Kidney tubule cell (primary cell): ENCODE results near the gene CHIA.
"Not testable (repeated sequence)": the region's sequence is repeated elsewhere in the genome, so short reads cannot be mapped to it uniquely, and the experiment has no call there.

Source experiments
- DNase-seq: peaks from one replicate; pipeline ENCODE4 v3.0.0-alpha.2; 2018; ENCODE audit warnings: low spot score

Gene CHIA

DNA sequence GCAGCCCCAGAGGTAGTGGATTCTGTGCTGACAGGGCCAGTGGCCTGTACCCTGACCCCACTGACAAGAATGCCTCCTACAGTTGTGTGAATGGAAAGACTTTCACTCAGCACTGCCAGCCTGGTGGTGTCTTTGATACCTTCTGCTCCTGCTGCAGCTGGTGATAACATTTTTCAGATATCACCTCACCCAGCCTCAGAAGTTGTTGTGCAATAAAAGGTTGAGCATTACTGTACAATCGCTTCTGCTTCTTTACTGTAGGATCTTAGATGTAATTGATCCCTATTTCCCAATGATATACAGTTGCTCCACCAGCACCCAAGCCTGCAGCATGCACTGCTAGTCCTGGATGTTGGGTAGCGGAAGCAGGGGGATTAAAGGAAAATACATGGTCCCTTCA lies 4.8 kb upstream of the CHIA start:
- DNase-seq = no peak

DNA sequence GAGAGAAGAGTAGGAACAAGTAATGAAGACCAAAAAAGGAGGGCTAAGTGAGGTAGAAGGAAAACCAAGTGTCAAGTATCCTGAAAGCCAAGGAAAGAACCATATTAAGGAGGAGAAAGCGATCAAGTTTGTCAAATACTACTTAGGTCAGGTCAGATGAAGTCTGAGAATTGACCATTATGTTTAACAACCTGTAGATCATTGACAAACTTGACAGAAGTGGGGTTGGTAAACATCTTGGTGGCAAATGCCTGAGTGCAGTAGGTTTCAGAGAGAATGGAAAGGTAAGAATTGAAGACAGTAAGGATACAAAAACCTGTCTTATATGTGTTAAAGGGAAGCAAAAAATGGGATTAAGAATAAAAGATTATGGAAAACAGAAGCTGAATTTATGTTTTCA lies 3.7 kb upstream of the CHIA start:
- DNase-seq = no peak

DNA sequence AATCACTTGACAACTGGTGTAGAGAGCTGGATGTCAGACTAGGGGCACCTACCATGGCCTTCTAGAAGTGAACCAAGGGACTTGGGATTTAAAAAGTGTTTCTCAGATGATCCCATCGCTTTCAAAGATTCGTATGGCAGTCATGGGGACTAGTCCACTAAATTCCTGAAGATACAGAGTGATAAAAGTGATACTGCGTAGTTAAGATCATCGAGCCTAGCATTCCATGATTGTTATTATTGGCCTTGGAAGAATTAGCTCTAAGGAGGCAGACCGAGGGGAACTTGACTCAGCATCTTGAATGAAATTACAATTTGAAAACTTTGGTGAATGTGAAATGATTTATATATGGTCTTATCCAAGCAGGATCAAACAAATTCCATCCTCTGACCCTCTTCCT lies 1.3 kb upstream of the CHIA start:
- DNase-seq = no peak

DNA sequence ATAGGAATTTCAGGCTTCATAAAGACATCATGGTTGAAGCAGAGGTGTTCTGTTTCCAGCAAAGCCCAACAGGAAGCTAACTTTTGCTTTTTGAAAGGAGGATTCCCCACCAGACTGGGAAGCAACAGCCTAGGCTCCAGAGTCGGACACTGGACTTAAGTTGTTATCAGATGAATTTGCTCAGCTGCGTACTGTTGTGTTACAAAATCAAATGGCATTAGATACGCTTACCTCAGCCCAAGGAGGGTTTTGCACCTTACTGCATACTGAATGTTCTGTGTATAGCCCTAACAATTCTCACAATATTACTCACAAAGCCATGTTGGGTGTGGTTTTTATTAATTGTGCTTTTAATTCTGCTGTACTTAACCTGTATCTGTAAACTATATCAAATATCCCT lies 547 bp upstream of the CHIA start:
- no peak for DNase-seq

DNA sequence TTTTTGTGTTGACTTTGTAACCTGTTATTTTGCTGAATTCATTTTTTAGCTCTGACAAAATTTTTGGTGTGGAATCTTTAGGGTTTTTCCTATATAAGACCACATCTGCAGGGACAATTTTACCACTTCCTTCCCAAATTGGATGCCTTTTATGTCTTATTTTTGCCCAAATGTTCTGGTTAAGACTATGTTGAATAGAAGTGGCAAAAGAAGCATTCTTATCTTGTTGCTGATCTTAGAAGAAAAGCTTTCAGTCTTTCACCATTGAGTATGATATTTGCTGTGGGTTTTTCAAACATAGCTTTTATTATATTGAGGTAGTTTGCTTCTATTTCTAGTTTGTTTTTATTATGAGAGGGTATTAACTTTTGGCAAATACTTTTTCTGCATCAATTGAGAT lies 3.7 kb downstream of the CHIA start:
- DNase-seq = no peak

DNA sequence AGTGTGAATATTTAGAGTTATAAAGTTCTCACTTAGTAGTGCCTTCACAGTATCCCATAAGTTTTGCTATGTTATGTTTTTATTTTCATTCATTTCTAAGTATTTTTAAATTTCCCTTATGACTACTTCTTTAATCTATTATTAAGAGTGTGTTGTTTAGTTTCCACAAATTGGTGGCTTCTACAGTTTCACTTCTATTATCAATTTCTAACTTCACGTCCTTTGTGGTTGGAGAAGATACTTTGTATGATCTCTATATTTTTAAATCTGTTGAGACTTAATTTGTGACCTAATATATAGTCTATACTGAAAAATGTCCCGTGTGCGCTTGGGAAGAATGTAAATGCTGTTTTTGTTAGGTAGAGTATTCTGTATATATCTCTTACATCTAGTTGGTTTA lies 11.7 kb downstream of the CHIA start:
- no peak for DNase-seq

DNA sequence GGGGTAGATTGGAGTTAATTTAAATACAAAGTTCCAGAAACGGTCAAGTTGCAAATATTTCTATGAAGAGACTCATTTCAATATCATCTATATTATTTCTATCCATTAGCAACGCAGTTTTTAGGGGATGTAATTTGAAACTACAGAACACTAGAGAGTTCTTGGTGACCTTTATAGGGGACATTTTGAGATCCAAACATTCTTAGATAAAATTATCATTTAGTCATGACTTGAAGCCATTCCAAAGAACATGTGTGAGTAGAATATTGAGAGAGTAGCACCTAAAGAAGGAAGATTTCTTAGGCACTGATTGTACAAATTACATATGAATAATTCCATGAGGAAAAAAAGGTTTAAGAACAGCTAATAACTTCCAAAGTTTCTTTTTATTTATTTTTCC lies 19.0 kb downstream of the CHIA start:
- DNase-seq = no peak

DNA sequence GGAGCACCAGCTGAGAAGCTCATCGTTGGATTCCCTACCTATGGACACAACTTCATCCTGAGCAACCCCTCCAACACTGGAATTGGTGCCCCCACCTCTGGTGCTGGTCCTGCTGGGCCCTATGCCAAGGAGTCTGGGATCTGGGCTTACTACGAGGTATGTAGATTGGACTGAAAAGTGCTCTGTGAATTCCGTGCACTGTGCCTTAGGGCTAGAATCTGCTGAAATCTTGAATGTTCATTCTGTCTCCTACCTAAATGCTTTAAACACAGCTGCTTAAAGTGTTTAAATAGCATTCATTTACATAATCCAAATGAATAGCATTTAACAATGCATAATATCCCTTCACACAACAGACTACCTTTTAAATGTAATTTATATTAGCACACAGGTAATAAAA lies 27.9 kb downstream of the CHIA start:
- no peak for DNase-seq

DNA sequence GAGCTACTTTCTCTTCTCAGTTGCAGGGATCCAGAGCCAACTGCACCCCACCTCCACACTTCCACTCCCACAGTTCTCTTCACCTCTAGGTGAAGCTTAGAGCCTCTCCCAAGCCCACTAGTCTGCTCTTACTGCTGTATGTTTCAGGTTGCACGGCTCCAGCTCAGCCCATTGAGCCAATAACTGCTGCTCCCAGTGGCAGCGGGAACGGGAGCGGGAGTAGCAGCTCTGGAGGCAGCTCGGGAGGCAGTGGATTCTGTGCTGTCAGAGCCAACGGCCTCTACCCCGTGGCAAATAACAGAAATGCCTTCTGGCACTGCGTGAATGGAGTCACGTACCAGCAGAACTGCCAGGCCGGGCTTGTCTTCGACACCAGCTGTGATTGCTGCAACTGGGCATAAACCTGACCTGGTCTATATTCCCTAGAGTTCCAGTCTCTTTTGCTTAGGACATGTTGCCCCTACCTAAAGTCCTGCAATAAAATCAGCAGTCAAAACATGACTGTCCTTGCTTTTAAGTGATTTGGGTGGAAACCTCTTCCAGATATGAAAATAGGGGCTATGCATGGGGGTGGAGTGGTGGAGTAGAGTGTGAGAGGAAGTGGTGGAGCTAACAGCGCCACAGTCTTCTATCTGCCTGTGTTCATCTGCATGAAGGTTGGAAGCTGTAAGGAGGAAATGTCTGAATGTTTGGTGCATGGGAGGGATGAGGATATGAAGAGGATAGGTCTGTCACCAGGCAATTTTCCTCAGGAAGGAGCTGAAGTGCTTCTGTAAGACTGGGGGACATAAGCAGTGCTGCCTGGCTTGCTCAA lies 29.6 kb downstream of the CHIA start:
- DNase-seq = no peak

DNA sequence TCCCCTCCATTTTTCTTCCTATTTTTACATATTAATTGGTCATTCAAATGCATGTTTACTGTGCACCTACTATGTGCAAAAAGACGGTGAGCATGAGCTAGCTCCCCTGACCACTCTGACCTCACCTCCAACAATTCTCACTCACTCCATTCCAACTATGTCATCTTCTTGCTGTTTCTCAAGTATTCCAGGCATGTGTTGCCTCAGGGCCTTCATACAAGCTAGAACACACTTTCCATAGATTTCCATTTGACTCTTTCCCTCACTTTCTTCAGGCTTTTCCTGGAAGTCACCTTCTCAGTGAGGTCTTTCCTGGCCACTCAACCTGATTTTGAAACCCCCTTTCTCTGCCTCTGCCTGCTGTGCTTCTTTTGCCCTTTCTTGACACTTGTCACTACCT lies 32.6 kb downstream of the CHIA start:
- DNase-seq = no peak

DNA sequence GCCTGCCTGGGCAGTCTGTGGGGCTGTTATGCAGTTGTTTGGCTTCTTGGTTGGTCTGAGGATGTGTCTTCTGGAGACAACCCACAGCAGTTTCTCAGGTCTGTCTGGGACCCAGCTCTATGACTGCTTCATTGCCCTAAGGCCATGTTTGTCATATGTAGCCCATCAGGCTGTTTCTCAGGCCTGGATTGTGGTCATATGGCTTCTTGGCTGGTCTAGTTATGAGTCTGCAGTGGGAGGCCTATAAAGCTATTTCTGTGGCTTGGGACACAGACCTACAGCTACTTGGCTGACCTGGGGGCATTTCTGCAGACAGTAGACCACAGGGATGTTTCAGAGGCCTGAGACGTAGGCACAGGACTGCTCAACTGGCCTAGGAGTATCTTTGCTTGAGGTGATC lies 41.5 kb downstream of the CHIA start:
- DNase-seq = no peak

DNA sequence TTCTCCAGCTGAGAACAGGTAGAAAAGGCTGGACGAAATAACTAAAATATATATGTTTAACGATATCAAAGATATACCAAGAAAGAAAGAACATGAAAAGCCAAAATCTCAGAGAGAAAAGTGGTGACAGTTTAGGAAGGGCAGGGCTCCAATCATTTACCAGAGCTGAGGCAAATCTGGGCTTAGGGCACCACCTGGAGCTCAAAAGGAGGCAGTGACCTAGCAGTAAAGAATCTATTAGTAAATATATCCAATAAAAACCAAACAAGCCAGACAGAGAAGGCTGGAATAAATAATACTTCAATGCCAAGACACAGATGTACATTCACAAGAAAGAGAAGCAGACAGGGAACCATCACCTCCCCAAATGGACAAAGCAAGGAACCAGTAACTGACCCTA lies 43.5 kb downstream of the CHIA start:
- DNase-seq = peak; percentile 57

DNA sequence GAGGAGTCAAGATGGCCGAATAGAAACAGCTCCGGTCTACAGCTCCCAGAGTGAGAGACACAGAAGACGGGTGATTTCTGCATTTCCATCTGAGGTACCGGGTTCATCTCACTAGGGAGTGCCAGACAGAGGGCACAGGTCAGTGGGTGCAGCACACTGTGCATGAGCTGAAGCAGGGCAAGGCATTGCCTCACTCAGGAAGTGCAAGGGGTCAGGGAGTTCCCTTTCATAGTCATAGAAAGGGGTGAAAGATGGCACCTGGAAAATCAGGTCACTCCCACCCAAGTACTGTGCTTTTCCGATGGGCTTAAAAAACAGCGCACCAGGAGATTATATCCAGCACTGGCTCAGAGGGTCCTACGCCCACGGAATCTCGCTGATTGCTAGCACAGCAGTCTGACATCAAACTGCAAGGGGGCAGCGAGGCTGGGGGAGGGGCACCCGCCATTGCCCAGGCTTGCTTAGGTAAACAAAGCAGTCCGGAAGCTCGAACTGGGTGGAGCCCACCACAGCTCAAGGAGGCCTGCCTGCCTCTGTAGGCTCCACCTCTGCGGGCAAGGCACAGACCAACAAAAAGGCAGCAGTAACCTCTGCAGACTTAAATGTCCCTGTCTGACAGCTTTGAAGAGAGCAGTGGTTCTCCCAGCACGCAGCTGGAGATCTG lies 44.7 kb downstream of the CHIA start:
- not testable (repeated sequence) for DNase-seq

DNA sequence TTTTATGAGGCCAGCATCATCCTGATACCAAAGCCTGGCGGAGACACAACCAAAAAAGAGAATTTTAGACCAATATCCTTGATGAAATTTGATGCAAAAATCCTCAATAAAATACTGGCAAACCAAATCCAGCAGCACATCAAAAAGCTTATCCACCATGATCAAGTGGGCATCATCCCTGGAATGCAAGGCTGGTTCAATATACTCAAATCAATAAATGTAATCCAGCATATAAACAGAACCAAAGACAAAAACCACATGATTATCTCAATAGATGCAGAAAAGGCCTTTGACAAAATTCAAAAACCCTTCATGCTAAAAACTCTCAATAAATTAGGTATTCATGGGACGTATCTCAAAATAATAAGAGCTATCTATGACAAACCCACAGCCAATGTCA lies 48.2 kb downstream of the CHIA start:
- not testable (repeated sequence) for DNase-seq

DNA sequence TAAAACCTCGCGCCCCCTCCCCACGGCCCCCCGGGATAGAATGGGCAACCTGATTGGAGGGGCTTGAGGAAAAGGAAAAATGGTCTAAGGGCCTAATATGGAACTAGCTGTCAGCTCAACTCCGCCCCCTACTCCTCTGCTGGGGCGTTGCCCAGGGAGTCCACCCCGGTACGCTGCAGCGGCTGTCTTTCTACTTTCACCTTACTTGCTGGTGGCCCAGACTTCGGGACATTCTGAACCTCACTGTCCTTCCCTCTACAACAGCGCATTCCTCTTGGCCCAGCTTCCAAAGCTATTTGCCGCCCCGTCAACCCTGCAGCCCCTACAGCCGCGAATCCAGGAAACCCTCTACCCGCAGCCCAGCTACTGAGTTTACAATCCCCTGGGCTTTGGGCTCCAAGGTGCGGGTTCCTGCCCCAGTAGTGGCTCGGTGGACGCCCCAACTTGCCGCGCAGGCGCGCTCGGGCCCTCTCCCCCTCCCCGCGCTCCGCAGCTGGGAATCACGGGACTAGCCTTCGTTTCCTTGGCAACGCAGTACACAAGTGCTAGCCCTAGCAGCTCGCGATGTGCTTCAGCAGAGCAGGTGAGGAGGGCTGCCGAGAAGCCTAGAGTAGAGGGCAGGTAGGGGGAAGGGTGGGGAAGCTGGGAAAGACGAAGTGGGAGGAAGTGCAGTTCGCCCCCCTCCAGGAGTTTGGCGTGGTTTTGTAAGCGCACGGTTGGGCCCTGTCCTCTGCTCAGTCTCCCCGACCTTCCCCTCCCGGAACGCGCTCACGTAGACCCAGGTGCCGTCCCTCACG lies 55.6 kb downstream of the CHIA start:
- peak; percentile 92 for DNase-seq

DNA sequence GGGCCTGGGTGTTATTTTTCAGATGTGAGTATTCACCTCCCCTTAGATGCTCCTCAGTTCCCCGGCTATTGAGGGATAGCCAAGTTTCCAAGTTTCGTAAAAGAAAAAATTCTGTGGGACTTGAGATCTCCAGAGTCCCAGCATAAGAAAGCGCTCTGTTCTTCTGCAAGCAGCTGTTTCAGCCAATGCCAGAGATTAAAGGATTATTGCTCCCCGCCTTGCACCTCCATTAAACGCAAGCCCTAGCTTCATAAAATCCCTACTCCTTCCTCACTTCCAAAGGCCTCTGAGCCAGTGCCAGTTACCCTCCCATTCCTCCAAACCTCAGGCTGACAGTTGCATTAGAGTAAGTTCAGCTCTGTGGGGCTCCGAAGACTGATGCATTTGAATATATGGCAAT lies 56.4 kb downstream of the CHIA start:
- DNase-seq = no peak

DNA sequence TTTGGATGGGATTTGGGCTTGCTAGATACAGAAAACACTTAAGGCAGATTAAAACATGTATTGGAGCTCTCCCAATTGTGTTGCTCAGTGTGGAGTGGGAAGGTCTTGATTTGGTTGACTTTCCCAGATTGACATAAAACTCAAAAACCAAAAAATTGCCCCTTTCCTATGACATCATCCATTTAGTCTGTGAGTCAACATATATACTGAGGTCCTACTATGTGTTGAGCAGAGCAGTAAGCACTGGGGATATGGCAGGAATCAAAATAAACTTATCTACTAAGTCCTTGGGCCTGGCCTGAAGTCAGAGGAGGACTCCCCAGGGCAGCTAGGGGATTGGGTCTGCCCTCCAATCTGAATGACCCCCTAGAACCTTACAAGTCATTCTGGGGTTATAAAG lies 61.0 kb downstream of the CHIA start:
- DNase-seq = no peak

DNA sequence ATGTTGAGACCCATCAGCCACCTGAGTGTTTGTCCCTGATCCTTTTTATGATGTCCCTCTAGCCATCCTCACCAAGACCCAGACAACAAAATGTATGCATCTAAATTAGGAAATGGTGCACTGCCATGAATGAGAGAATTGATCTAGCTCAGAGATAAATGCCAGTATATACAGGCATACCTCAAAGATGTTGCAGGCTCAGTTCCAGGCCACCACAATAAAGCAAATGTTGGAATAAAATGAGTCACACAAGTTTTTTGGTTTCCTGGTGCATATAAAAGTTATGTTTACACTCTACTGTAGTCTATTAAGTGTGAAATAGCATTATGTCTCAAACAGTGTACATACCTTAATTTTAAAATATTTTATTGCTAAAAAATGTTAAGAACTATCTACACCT lies 63.9 kb downstream of the CHIA start:
- DNase-seq = no peak

DNA sequence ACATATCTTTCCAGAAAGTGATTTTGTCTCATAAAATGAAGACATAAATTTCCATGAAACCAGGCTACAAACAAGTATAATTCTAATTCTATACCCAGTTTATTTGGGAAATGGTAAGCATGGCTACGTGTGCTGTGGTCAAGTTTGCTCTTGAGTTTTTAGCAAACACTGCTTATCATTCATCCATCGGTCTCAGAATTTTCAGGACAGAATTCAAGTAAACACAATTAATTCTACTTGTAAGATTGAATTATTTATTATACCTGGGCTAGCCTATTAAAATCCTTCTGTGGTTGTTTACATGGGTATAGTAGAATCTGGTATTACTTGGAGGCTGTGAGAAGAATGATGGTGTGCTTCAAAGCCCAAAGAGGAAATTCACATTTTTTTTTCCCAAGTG lies 68.3 kb downstream of the CHIA start:
- DNase-seq = no peak

DNA sequence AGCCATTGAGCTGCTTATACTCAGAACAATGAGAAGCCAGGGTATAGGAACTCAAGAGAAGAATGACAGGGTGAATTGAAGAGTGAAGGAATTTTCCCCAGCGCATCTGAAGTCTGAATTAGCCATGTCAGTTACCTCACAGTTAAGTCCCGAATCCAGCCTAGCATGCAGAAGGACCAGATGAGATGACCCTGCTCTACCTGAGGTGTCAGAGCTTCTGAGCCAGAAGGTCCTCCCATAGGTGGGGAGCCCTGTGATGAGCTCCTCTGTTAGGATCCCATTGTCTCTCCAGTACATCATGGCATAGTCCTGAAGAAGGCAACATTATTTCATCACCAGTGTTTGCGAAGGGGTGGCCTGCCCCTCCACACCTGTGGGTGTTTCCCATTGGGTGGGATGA lies 68.7 kb downstream of the CHIA start:
- DNase-seq = no peak

DNA sequence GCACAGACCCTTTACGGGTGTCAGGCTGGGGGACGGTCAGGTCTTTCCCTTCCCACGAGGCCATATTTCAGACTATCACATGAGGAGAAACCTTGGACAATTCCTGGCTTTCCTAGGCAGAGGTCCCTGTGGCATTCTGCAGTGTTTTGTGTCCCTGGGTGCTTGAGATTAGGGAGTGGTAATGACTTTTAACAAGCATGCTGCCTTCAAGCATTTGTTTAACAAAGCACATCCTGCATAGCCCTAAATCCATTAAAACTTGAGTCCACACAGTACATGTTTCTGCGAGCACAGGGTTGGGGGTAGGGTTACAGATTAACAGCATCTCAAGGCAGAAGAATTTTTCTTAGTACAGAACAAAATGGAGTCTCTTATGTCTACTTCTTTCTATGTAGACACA lies 69.6 kb downstream of the CHIA start:
- DNase-seq = not testable (repeated sequence)

DNA sequence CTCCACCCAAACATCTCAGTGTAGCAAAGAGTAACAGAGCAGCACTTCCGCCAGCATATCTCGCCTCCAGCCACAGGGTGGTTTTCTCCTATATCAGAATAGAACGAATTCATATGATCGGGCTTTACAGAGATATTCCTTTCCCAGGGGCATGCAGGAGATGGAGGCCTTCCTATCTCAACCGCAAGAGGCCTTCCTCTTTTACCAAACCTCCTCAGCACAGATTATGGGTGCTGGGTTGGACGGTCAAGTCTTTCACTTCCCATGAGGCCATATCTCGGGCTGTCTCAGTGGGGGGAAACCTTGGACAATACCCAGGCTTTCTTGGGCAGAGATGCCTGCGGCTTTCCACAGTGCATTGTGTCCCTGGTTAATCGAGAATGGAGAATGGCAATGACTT lies 71.1 kb downstream of the CHIA start:
- no peak for DNase-seq

DNA sequence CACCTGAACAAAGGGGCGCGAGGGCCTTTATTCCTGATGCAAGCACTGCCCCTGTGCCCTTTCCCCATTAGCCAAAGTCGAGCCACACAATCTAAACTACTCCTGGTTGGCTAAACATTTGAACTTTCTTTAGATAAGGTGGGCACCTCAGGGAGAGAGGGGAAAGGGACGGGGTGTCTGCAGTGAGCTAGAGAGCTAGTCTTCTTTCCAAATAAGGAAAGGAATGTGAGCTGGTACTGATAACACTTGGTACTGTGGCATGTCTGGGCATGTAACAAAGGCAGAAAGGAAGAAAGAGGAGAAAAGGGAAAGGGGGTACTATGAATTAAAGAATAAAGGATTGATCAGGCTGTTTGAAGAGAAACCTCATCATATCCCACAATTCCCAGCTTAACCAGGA lies 74.0 kb downstream of the CHIA start:
- DNase-seq = peak; percentile 14
